Measurements from ENCODE around the gene CPSF3. TPM values are rescaled to one million over a fixed set of nuclear protein-coding genes. Genes with fewer than 3 reads are reported as not detected.

The CPSF3 gene
- total RNA-seq, 2 experiments from 2014 or later: 64.5 to 65.7 TPM

GRCh38 chr2:9434489-9434888, 11.0 kb downstream of the CPSF3 start:
- DNase-seq: no peak
- Mint-ChIP-seq H3K4me1 (ENCODE audit: low read depth) (peaks cover 14% of the 10 kb centered on the region), H3K27me3 (ENCODE audit: low read depth) (no peaks in the 10 kb centered on the region), H3K4me3 (no peak overlapping the region), H3K27ac (no peak overlapping the region), H3K9me3 (no peaks in the 10 kb centered on the region), H3K36me3 (ENCODE audit: low read depth) (peaks cover 59% of the 10 kb centered on the region)
- CTCF ChIA-PET: interaction anchor here (0.7 to 0.8 kb wide), 2 partner anchors 11 to 599 kb away, joined by 5 to 6 read pairs; no protein-coding TSS in a partner anchor
- intact Hi-C loops (cut with micrococcal nuclease): no loop called here

GRCh38 chr2:9439536-9439935, 16.1 kb downstream of the CPSF3 start:
- CTCF ChIA-PET: no interaction called here
- no peaks in the 10 kb centered on the region for H3K4me1 Mint-ChIP-seq (ENCODE audit: low read depth)
- H3K4me3 Mint-ChIP-seq: no peak overlapping the region
- intact Hi-C loops (cut with micrococcal nuclease): no loop called here
- no peaks in the 10 kb centered on the region for H3K27me3 Mint-ChIP-seq (ENCODE audit: low read depth)
- no peaks in the 10 kb centered on the region for H3K9me3 Mint-ChIP-seq
- no peak for DNase-seq
- peaks cover 53% of the 10 kb centered on the region for H3K36me3 Mint-ChIP-seq (ENCODE audit: low read depth)
- H3K27ac Mint-ChIP-seq: no peak overlapping the region

- Mint-ChIP-seq H3K4me3 (no peak overlapping the region), H3K9me3 (no peaks in the 10 kb centered on the region), H3K27me3 (ENCODE audit: low read depth) (no peaks in the 10 kb centered on the region), H3K36me3 (ENCODE audit: low read depth) (peaks cover 57% of the 10 kb centered on the region), H3K27ac (no peak overlapping the region), H3K4me1 (ENCODE audit: low read depth) (no peaks in the 10 kb centered on the region)
- intact Hi-C loops (cut with micrococcal nuclease): loop anchor here (2.0 kb wide), 1 partner anchor 19 kb away; no protein-coding TSS in a partner anchor
- no peak for DNase-seq
- CTCF ChIA-PET: no interaction called here
Observed at GRCh38 chr2:9440058-9440727, 16.7 kb downstream of the CPSF3 start.

GRCh38 chr2:9441556-9441955, 18.1 kb downstream of the CPSF3 start:
- no peaks in the 10 kb centered on the region for H3K4me1 Mint-ChIP-seq (ENCODE audit: low read depth)
- no peak overlapping the region for H3K27ac Mint-ChIP-seq
- no peak overlapping the region for H3K4me3 Mint-ChIP-seq
- no peak for DNase-seq
- no peaks in the 10 kb centered on the region for H3K9me3 Mint-ChIP-seq
- CTCF ChIA-PET: no interaction called here
- peaks cover 56% of the 10 kb centered on the region for H3K36me3 Mint-ChIP-seq (ENCODE audit: low read depth)
- H3K27me3 Mint-ChIP-seq (ENCODE audit: low read depth): no peaks in the 10 kb centered on the region
- intact Hi-C loops (cut with micrococcal nuclease): loop anchor here (2.0 kb wide), 1 partner anchor 17 kb away; no protein-coding TSS in a partner anchor

- intact Hi-C loops (cut with micrococcal nuclease): no loop called here
- Mint-ChIP-seq H3K36me3 (ENCODE audit: low read depth) (peaks cover 47% of the 10 kb centered on the region), H3K27me3 (ENCODE audit: low read depth) (no peaks in the 10 kb centered on the region), H3K9me3 (no peaks in the 10 kb centered on the region), H3K4me3 (no peak overlapping the region), H3K27ac (no peak overlapping the region), H3K4me1 (ENCODE audit: low read depth) (no peaks in the 10 kb centered on the region)
- CTCF ChIA-PET: no interaction called here
- no peak for DNase-seq
Observed at GRCh38 chr2:9443526-9443925, 20.1 kb downstream of the CPSF3 start.

GRCh38 chr2:9445089-9445488, 21.6 kb downstream of the CPSF3 start:
- DNase-seq: no peak
- H3K27ac Mint-ChIP-seq: no peak overlapping the region
- CTCF ChIA-PET: interaction anchor here (0.7 kb wide), 1 partner anchor 628 kb away, joined by 3 read pairs; no protein-coding TSS in a partner anchor

GRCh38 chr2:9451231-9451630, 27.8 kb downstream of the CPSF3 start:
- H3K4me1 Mint-ChIP-seq (ENCODE audit: low read depth): no peaks in the 10 kb centered on the region
- intact Hi-C loops (cut with micrococcal nuclease): no loop called here
- no peak for DNase-seq
- no peak overlapping the region for H3K4me3 Mint-ChIP-seq
- CTCF ChIA-PET: no interaction called here
- peaks cover 23% of the 10 kb centered on the region for H3K36me3 Mint-ChIP-seq (ENCODE audit: low read depth)
- no peak overlapping the region for H3K27ac Mint-ChIP-seq
- H3K27me3 Mint-ChIP-seq (ENCODE audit: low read depth): no peaks in the 10 kb centered on the region
- no peaks in the 10 kb centered on the region for H3K9me3 Mint-ChIP-seq

More at GRCh38 chr2:9445089-9445488, 21.6 kb downstream of the CPSF3 start:
- no peaks in the 10 kb centered on the region for H3K27me3 Mint-ChIP-seq (ENCODE audit: low read depth)
- H3K4me1 Mint-ChIP-seq (ENCODE audit: low read depth): no peaks in the 10 kb centered on the region
- no peaks in the 10 kb centered on the region for H3K9me3 Mint-ChIP-seq
- no peak overlapping the region for H3K4me3 Mint-ChIP-seq
- intact Hi-C loops (cut with micrococcal nuclease): no loop called here
- peaks cover 42% of the 10 kb centered on the region for H3K36me3 Mint-ChIP-seq (ENCODE audit: low read depth)

- CTCF ChIA-PET: no interaction called here
- H3K27ac Mint-ChIP-seq: no peak overlapping the region
- H3K4me3 Mint-ChIP-seq: no peak overlapping the region
- no peaks in the 10 kb centered on the region for H3K4me1 Mint-ChIP-seq (ENCODE audit: low read depth)
- peaks cover 23% of the 10 kb centered on the region for H3K36me3 Mint-ChIP-seq (ENCODE audit: low read depth)
- no peak for DNase-seq
- H3K27me3 Mint-ChIP-seq (ENCODE audit: low read depth): no peaks in the 10 kb centered on the region
- intact Hi-C loops (cut with micrococcal nuclease): no loop called here
- H3K9me3 Mint-ChIP-seq: no peaks in the 10 kb centered on the region
Observed at GRCh38 chr2:9460441-9461017, 37.1 kb downstream of the CPSF3 start.

GRCh38 chr2:9461079-9461478, 37.6 kb downstream of the CPSF3 start:
- CTCF ChIA-PET: no interaction called here

GRCh38 chr2:9462313-9462712, 38.9 kb downstream of the CPSF3 start:
- no peak overlapping the region for H3K27ac Mint-ChIP-seq
- no peaks in the 10 kb centered on the region for H3K27me3 Mint-ChIP-seq (ENCODE audit: low read depth)
- peaks cover 28% of the 10 kb centered on the region for H3K36me3 Mint-ChIP-seq (ENCODE audit: low read depth)
- intact Hi-C loops (cut with micrococcal nuclease): no loop called here
- DNase-seq: no peak
- H3K9me3 Mint-ChIP-seq: no peaks in the 10 kb centered on the region
- CTCF ChIA-PET: interaction anchor here (0.6 kb wide), 1 partner anchor 19 kb away, joined by 3 read pairs; no protein-coding TSS in a partner anchor
- H3K4me3 Mint-ChIP-seq: no peak overlapping the region
- no peaks in the 10 kb centered on the region for H3K4me1 Mint-ChIP-seq (ENCODE audit: low read depth)

More at GRCh38 chr2:9461079-9461478, 37.6 kb downstream of the CPSF3 start:
- H3K27ac Mint-ChIP-seq: no peak overlapping the region
- no peaks in the 10 kb centered on the region for H3K9me3 Mint-ChIP-seq
- no peaks in the 10 kb centered on the region for H3K27me3 Mint-ChIP-seq (ENCODE audit: low read depth)
- H3K4me3 Mint-ChIP-seq: no peak overlapping the region
- peaks cover 28% of the 10 kb centered on the region for H3K36me3 Mint-ChIP-seq (ENCODE audit: low read depth)
- no peaks in the 10 kb centered on the region for H3K4me1 Mint-ChIP-seq (ENCODE audit: low read depth)
- DNase-seq: no peak
- intact Hi-C loops (cut with micrococcal nuclease): no loop called here

- Mint-ChIP-seq H3K4me3 (no peak overlapping the region), H3K36me3 (ENCODE audit: low read depth) (peaks cover 33% of the 10 kb centered on the region), H3K9me3 (no peaks in the 10 kb centered on the region), H3K4me1 (ENCODE audit: low read depth) (no peaks in the 10 kb centered on the region), H3K27ac (no peak overlapping the region), H3K27me3 (ENCODE audit: low read depth) (no peaks in the 10 kb centered on the region)
- CTCF ChIA-PET: interaction anchor here (0.6 kb wide), 1 partner anchor 19 kb away, joined by 3 read pairs; no protein-coding TSS in a partner anchor
- no peak for DNase-seq
- intact Hi-C loops (cut with micrococcal nuclease): no loop called here
Observed at GRCh38 chr2:9462886-9463697, 39.6 kb downstream of the CPSF3 start.

GRCh38 chr2:9463698-9464034, 40.2 kb downstream of the CPSF3 start:
- Mint-ChIP-seq H3K4me3 (no peak overlapping the region), H3K4me1 (ENCODE audit: low read depth) (no peaks in the 10 kb centered on the region), H3K27me3 (ENCODE audit: low read depth) (no peaks in the 10 kb centered on the region), H3K9me3 (no peaks in the 10 kb centered on the region), H3K27ac (no peak overlapping the region), H3K36me3 (ENCODE audit: low read depth) (peaks cover 34% of the 10 kb centered on the region)
- DNase-seq: peak; percentile 14
- CTCF ChIA-PET: no interaction called here
- intact Hi-C loops (cut with micrococcal nuclease): no loop called here

Measured in activated naive CD4-positive, alpha-beta T cell treated with anti-CD3 and anti-CD28 coated beads for 36 hours (primary cell).